Fibroblast of peridontal ligament (primary cell): ENCODE measurements around the gene USP49.

Source experiments
- DNase-seq: peaks from one replicate; pipeline ENCODE4 v3.0.0-alpha.2; 2010; ENCODE audit errors: extremely low read depth

The USP49 gene

GRCh38 chr6:41929924-41930323, 34.7 kb upstream of the USP49 start:
- DNase-seq = no peak

- DNase-seq = no peak
Measured at GRCh38 chr6:41927253-41927652, 32.1 kb upstream of the USP49 start.

GRCh38 chr6:41922154-41922553, 27.0 kb upstream of the USP49 start:
- DNase-seq = no peak

- DNase-seq = no peak
Measured at GRCh38 chr6:41921712-41921998, 26.5 kb upstream of the USP49 start.

- peak; percentile 93 for DNase-seq
Measured at GRCh38 chr6:41920921-41921711, 25.9 kb upstream of the USP49 start, which contains the start of the genes BYSL and MED20. TSS of gene BYSL (plus strand) at chr6:41921499. CDS start at chr6:41921563, 64 bp downstream. TSS of gene MED20 (minus strand) at chr6:41921139. CDS start at chr6:41921018, 121 bp downstream.

- DNase-seq = peak; percentile 95
Measured at GRCh38 chr6:41917528-41917927, 22.4 kb upstream of the USP49 start.

- DNase-seq = no peak
Measured at GRCh38 chr6:41914869-41915530, 19.8 kb upstream of the USP49 start.

GRCh38 chr6:41914343-41914742, 19.2 kb upstream of the USP49 start:
- DNase-seq = no peak

GRCh38 chr6:41909727-41910126, 14.6 kb upstream of the USP49 start:
- no peak for DNase-seq

- peak; percentile 9 for DNase-seq
Measured at GRCh38 chr6:41901882-41902519, 6.8 kb upstream of the USP49 start.

GRCh38 chr6:41900861-41901260, 5.7 kb upstream of the USP49 start:
- no peak for DNase-seq

GRCh38 chr6:41896281-41896680, 1.1 kb upstream of the USP49 start:
- DNase-seq = no peak

- DNase-seq = no peak
Measured at GRCh38 chr6:41894366-41895299, 542 bp downstream of the USP49 start.

- no peak for DNase-seq
Measured at GRCh38 chr6:41892921-41893564, 2.1 kb downstream of the USP49 start.

GRCh38 chr6:41887331-41887751, 7.8 kb downstream of the USP49 start:
- peak; percentile 51 for DNase-seq

- DNase-seq = no peak
Measured at GRCh38 chr6:41885930-41886329, 9.2 kb downstream of the USP49 start.

GRCh38 chr6:41884957-41885356, 10.2 kb downstream of the USP49 start:
- no peak for DNase-seq

GRCh38 chr6:41881506-41881905, 13.7 kb downstream of the USP49 start:
- DNase-seq = no peak

GRCh38 chr6:41878961-41879405, 16.2 kb downstream of the USP49 start:
- DNase-seq = peak; percentile 86

GRCh38 chr6:41878246-41878645, 16.9 kb downstream of the USP49 start:
- peak; percentile 47 for DNase-seq

GRCh38 chr6:41877051-41877680, 18.0 kb downstream of the USP49 start:
- no peak for DNase-seq
